HEK293 (cell line): ENCODE data around the gene PRMT7.

Experiments used
- CTCF ChIA-PET: fragments of 350-600 bp; formaldehyde crosslinking; extraction: SDS; loops from one replicate; lab custom pipeline; 2021; ENCODE audit warnings: antibody characterized with exemption; lab: Yijun Ruan, JAX
- POLR2A ChIA-PET: fragments of 300-600 bp; formaldehyde crosslinking; extraction: SDS; loops from one replicate; lab custom pipeline; 2020; ENCODE audit warnings: antibody characterized with exemption, inconsistent platforms; lab: Yijun Ruan, JAX
- H3K27ac ChIP-seq: fragments of 200-500 bp; sonication (Bioruptor generic); 2 replicates; pipeline ENCODE4 v1.5.1; 2014; ENCODE audit warnings: low read depth, low read length, control low read depth, inconsistent platforms; ENCODE audit errors: extremely low read depth
- H3K36me3 ChIP-seq, 2 experiments: fragments of 200-500 bp in 1 of 2; sonication (Bioruptor generic) in 1 of 2; 1 replicate in 1 of 2; 2 replicates in 1 of 2; pipeline ENCODE4 v1.5.1; 2014 to 2017; ENCODE audit warnings: inconsistent platforms in 2 of 2, low read length in 2 of 2; ENCODE audit not compliant: control insufficient read depth in 2 of 2, insufficient read depth in 1 of 2
- H3K4me1 ChIP-seq: fragments of 200-500 bp; sonication (Bioruptor generic); 2 replicates; pipeline ENCODE4 v1.5.1; 2014; ENCODE audit warnings: mild to moderate bottlenecking, low read length, inconsistent platforms; ENCODE audit not compliant: control insufficient read depth, insufficient read depth
- H3K4me3 ChIP-seq: 2 replicates; pipeline ENCODE4 v1.5.1; 2011; ENCODE audit warnings: low read depth, mild to moderate bottlenecking, control low read depth, low read length, moderate library complexity
- H3K9me3 ChIP-seq: fragments of 200-500 bp; sonication (Bioruptor generic); 2 replicates; pipeline ENCODE4 v1.5.1; 2014; ENCODE audit warnings: low read depth, low read length, inconsistent platforms; ENCODE audit not compliant: control insufficient read depth, insufficient read depth
- EGR2 ChIP-seq: fragments of 450-650 bp; formaldehyde crosslinking; IDR thresholded peaks from 2 replicates; pipeline ENCODE4 v1.5.1; 2016; ENCODE audit warnings: low read depth, missing biosample characterization, missing genetic modification characterization
- GLIS2 ChIP-seq: fragments of 450-650 bp; formaldehyde crosslinking; IDR thresholded peaks from 2 replicates; pipeline ENCODE4 v1.5.1; 2016; ENCODE audit warnings: missing biosample characterization, missing genetic modification characterization
- KLF10 ChIP-seq: fragments of 450-650 bp; IDR thresholded peaks from 2 replicates; pipeline ENCODE4 v1.5.1; 2018; ENCODE audit warnings: missing biosample characterization, mild to moderate bottlenecking, missing genetic modification characterization
- KLF7 ChIP-seq: fragments of 450-650 bp; formaldehyde crosslinking; IDR thresholded peaks from 2 replicates; pipeline ENCODE4 v1.5.1; 2016; ENCODE audit warnings: missing biosample characterization, missing genetic modification characterization, borderline replicate concordance
- MYNN ChIP-seq: fragments of 450-650 bp; formaldehyde crosslinking; IDR thresholded peaks from 2 replicates; pipeline ENCODE4 v1.5.1; 2016; ENCODE audit warnings: missing biosample characterization, missing genetic modification characterization, borderline replicate concordance
- OVOL3 ChIP-seq: fragments of 450-650 bp; formaldehyde crosslinking; IDR thresholded peaks from 2 replicates; pipeline ENCODE4 v1.5.1; 2016; ENCODE audit warnings: missing biosample characterization, missing genetic modification characterization
- SP2 ChIP-seq: fragments of 450-650 bp; formaldehyde crosslinking; IDR thresholded peaks from 2 replicates; pipeline ENCODE4 v1.5.1; 2016; ENCODE audit warnings: missing biosample characterization, missing genetic modification characterization
- SP7 ChIP-seq: fragments of 450-650 bp; formaldehyde crosslinking; IDR thresholded peaks from 2 replicates; pipeline ENCODE4 v1.5.1; 2016; ENCODE audit warnings: missing biosample characterization, missing genetic modification characterization
- ZBTB20 ChIP-seq: fragments of 450-650 bp; formaldehyde crosslinking; IDR thresholded peaks from 2 replicates; pipeline ENCODE4 v1.5.1; 2016; ENCODE audit warnings: missing biosample characterization, missing genetic modification characterization
- ZBTB8A ChIP-seq: fragments of 450-650 bp; formaldehyde crosslinking; IDR thresholded peaks from 2 replicates; pipeline ENCODE4 v1.5.1; 2016; ENCODE audit warnings: missing biosample characterization, missing genetic modification characterization
- ZNF2 ChIP-seq: fragments of 450-650 bp; formaldehyde crosslinking; IDR thresholded peaks from 2 replicates; pipeline ENCODE4 v1.5.1; 2016; ENCODE audit warnings: missing biosample characterization, missing genetic modification characterization
- ZNF266 ChIP-seq: fragments of 450-650 bp; formaldehyde crosslinking; IDR thresholded peaks from 2 replicates; pipeline ENCODE4 v1.5.1; 2016; ENCODE audit warnings: missing biosample characterization, missing genetic modification characterization, low read depth
- ZNF394 ChIP-seq: fragments of 450-650 bp; formaldehyde crosslinking; IDR thresholded peaks from 2 replicates; pipeline ENCODE4 v1.5.1; 2016; ENCODE audit warnings: missing biosample characterization, missing genetic modification characterization, mild to moderate bottlenecking, moderate library complexity, borderline replicate concordance
- ZNF501 ChIP-seq: fragments of 450-650 bp; formaldehyde crosslinking; IDR thresholded peaks from 2 replicates; pipeline ENCODE4 v1.5.1; 2016; ENCODE audit warnings: missing biosample characterization, missing genetic modification characterization
- ZNF571 ChIP-seq: fragments of 450-650 bp; formaldehyde crosslinking; IDR thresholded peaks from 2 replicates; pipeline ENCODE4 v1.5.0; 2017; ENCODE audit warnings: missing biosample characterization, missing genetic modification characterization
- ZNF670 ChIP-seq: fragments of 450-650 bp; formaldehyde crosslinking; IDR thresholded peaks from 2 replicates; pipeline ENCODE4 v1.5.1; 2016; ENCODE audit warnings: missing biosample characterization, missing genetic modification characterization, low read depth
- ZNF76 ChIP-seq: fragments of 450-650 bp; formaldehyde crosslinking; IDR thresholded peaks from 2 replicates; pipeline ENCODE4; 2016; ENCODE audit warnings: low read depth, missing biosample characterization, missing genetic modification characterization, borderline replicate concordance
- TF ChIP-seq, protein P1 (sequence below): fragments of 450-650 bp; formaldehyde crosslinking; IDR thresholded peaks from 2 replicates; pipeline ENCODE4 v1.5.1; 2016; ENCODE audit warnings: missing biosample characterization, missing genetic modification characterization
- TF ChIP-seq, protein P2 (sequence below): fragments of 450-650 bp; formaldehyde crosslinking; IDR thresholded peaks from 2 replicates; pipeline ENCODE4 v1.5.1; 2016; ENCODE audit warnings: missing biosample characterization, missing genetic modification characterization
- TF ChIP-seq, protein P3 (sequence below): fragments of 450-650 bp; formaldehyde crosslinking; IDR thresholded peaks from 2 replicates; pipeline ENCODE4 v1.5.1; 2017; ENCODE audit warnings: missing biosample characterization, missing genetic modification characterization
- TF ChIP-seq, protein P4 (sequence below): fragments of 450-650 bp; formaldehyde crosslinking; IDR thresholded peaks from 2 replicates; pipeline ENCODE4 v1.5.1; 2016; ENCODE audit warnings: missing biosample characterization, missing genetic modification characterization
- TF ChIP-seq, protein P5 (sequence below): fragments of 450-650 bp; formaldehyde crosslinking; IDR thresholded peaks from 2 replicates; pipeline ENCODE4 v1.5.1; 2017; ENCODE audit warnings: missing biosample characterization, mild to moderate bottlenecking, missing genetic modification characterization, moderate library complexity

Gene PRMT7, protein sequence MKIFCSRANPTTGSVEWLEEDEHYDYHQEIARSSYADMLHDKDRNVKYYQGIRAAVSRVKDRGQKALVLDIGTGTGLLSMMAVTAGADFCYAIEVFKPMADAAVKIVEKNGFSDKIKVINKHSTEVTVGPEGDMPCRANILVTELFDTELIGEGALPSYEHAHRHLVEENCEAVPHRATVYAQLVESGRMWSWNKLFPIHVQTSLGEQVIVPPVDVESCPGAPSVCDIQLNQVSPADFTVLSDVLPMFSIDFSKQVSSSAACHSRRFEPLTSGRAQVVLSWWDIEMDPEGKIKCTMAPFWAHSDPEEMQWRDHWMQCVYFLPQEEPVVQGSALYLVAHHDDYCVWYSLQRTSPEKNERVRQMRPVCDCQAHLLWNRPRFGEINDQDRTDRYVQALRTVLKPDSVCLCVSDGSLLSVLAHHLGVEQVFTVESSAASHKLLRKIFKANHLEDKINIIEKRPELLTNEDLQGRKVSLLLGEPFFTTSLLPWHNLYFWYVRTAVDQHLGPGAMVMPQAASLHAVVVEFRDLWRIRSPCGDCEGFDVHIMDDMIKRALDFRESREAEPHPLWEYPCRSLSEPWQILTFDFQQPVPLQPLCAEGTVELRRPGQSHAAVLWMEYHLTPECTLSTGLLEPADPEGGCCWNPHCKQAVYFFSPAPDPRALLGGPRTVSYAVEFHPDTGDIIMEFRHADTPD

DNA sequence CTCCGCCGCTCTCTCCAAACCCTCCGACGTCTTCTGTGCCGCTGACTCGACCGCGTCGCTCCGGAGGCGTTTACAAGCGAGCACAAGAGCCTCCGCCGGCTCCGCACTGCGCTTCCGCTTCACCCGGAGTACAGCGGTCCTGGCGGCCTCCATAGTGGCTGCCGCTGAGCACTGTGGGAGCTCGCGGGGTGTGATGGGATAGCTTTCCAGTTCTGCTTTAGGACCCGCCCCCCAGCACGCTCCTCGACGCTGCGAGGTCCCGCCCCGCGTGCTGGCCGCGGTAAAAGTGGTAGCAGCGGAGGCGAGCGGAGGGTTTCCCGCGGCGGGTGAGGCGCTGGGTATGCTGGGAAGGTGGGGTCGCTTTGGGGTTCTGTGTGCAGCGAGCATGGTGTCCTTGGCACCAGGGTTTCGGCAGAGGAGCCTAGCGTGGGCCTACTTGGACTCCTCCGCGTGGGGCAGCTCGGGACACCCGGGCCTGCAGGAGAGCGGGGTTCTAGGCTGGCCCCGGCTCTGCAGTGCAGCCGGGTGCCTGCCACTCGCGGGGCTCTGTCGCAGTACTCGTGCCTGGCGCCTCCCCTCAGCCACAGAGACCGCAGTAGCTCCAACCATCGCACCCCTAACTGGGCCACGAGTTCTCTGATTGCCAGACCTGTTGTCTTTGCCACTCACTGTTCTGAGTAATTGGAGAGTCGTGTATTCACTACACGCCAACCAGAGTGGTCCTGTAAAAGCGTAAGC is at the start of gene PRMT7, which contains the start of gene SLC7A6OS:
Gene PRMT7, plus strand, starts transcription at position 246 of the 738 bp plus-strand sequence. CDS start 4,961 bp downstream, outside the sequence.
Gene SLC7A6OS, minus strand, starts transcription at position 173 of the 738 bp plus-strand sequence. Its CDS starts 20 bp downstream, at position 153.
- Histone ChIP-seq H3K36me3 (peaks cover 27 to 55% of the 10 kb centered on the region in 2 experiments), H3K4me3 (peak within 1 kb of the TSS; percentile 85), H3K4me1 (no peaks in the 10 kb centered on the region), H3K27ac (peak within 1 kb of the TSS; percentile 72), H3K9me3 (no peaks in the 10 kb centered on the region)
- POLR2A ChIA-PET: interaction anchor here (0.5 to 2.6 kb wide), 27 partner anchors 8 to 717 kb away, joined by 3 to 40 read pairs (median 5); partner anchors contain the start of genes ESRP2, NFATC3, PLA2G15 and SLC7A6
- CTCF ChIA-PET: interaction anchor here (0.7 to 2.3 kb wide), 6 partner anchors 14 to 94 kb away, joined by 3 to 28 read pairs (median 4); no protein-coding TSS in a partner anchor
- TF ChIP-seq GLIS2 (tag by site-specific recombination) (peak; percentile 88), ZNF76 (tag by site-specific recombination) (peak; percentile 98), ZBTB8A (tag by site-specific recombination) (no peak), KLF7 (tag by site-specific recombination) (peak; percentile 30; the same call in 1 of the 2 replicates), SP7 (tag by site-specific recombination) (peak; percentile 59; the same call in 1 of the 2 replicates), ZNF2 (0 out of 2 replicates have a peak, but pooled peaks have one; percentile 70), SP2 (peak; percentile 80), ZNF571 (tag by site-specific recombination) (no peak), OVOL3 (tag by site-specific recombination) (no peak), ZNF394 (tag by site-specific recombination) (no peak; the same call in 1 of the 2 replicates), MYNN (no peak), ZNF501 (tag by site-specific recombination) (peak; percentile 76), ZNF670 (tag by site-specific recombination) (no peak), ZNF266 (tag by site-specific recombination) (no peak), EGR2 (tag by site-specific recombination) (peak; percentile 49), ZBTB20 (tag by site-specific recombination) (peak; percentile 94), KLF10 (peak; percentile 34; the same call in 1 of the 2 replicates)
- TF ChIP-seq, protein P1, sequence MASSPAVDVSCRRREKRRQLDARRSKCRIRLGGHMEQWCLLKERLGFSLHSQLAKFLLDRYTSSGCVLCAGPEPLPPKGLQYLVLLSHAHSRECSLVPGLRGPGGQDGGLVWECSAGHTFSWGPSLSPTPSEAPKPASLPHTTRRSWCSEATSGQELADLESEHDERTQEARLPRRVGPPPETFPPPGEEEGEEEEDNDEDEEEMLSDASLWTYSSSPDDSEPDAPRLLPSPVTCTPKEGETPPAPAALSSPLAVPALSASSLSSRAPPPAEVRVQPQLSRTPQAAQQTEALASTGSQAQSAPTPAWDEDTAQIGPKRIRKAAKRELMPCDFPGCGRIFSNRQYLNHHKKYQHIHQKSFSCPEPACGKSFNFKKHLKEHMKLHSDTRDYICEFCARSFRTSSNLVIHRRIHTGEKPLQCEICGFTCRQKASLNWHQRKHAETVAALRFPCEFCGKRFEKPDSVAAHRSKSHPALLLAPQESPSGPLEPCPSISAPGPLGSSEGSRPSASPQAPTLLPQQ (tag by site-specific recombination): peak; percentile 84; the same call in 1 of the 2 replicates
- TF ChIP-seq, protein P2, sequence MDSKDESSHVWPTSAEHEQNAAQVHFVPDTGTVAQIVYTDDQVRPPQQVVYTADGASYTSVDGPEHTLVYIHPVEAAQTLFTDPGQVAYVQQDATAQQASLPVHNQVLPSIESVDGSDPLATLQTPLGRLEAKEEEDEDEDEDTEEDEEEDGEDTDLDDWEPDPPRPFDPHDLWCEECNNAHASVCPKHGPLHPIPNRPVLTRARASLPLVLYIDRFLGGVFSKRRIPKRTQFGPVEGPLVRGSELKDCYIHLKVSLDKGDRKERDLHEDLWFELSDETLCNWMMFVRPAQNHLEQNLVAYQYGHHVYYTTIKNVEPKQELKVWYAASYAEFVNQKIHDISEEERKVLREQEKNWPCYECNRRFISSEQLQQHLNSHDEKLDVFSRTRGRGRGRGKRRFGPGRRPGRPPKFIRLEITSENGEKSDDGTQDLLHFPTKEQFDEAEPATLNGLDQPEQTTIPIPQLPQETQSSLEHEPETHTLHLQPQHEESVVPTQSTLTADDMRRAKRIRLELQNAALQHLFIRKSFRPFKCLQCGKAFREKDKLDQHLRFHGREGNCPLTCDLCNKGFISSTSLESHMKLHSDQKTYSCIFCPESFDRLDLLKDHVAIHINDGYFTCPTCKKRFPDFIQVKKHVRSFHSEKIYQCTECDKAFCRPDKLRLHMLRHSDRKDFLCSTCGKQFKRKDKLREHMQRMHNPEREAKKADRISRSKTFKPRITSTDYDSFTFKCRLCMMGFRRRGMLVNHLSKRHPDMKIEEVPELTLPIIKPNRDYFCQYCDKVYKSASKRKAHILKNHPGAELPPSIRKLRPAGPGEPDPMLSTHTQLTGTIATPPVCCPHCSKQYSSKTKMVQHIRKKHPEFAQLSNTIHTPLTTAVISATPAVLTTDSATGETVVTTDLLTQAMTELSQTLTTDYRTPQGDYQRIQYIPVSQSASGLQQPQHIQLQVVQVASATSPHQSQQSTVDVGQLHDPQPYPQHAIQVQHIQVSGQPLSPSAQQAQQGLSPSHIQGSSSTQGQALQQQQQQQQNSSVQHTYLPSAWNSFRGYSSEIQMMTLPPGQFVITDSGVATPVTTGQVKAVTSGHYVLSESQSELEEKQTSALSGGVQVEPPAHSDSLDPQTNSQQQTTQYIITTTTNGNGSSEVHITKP (tag by site-specific recombination): peak; percentile 81
- TF ChIP-seq, protein P3, sequence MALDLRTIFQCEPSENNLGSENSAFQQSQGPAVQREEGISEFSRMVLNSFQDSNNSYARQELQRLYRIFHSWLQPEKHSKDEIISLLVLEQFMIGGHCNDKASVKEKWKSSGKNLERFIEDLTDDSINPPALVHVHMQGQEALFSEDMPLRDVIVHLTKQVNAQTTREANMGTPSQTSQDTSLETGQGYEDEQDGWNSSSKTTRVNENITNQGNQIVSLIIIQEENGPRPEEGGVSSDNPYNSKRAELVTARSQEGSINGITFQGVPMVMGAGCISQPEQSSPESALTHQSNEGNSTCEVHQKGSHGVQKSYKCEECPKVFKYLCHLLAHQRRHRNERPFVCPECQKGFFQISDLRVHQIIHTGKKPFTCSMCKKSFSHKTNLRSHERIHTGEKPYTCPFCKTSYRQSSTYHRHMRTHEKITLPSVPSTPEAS (tag by site-specific recombination): no peak
- TF ChIP-seq, protein P4, sequence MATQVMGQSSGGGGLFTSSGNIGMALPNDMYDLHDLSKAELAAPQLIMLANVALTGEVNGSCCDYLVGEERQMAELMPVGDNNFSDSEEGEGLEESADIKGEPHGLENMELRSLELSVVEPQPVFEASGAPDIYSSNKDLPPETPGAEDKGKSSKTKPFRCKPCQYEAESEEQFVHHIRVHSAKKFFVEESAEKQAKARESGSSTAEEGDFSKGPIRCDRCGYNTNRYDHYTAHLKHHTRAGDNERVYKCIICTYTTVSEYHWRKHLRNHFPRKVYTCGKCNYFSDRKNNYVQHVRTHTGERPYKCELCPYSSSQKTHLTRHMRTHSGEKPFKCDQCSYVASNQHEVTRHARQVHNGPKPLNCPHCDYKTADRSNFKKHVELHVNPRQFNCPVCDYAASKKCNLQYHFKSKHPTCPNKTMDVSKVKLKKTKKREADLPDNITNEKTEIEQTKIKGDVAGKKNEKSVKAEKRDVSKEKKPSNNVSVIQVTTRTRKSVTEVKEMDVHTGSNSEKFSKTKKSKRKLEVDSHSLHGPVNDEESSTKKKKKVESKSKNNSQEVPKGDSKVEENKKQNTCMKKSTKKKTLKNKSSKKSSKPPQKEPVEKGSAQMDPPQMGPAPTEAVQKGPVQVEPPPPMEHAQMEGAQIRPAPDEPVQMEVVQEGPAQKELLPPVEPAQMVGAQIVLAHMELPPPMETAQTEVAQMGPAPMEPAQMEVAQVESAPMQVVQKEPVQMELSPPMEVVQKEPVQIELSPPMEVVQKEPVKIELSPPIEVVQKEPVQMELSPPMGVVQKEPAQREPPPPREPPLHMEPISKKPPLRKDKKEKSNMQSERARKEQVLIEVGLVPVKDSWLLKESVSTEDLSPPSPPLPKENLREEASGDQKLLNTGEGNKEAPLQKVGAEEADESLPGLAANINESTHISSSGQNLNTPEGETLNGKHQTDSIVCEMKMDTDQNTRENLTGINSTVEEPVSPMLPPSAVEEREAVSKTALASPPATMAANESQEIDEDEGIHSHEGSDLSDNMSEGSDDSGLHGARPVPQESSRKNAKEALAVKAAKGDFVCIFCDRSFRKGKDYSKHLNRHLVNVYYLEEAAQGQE (tag by site-specific recombination): no peak
- TF ChIP-seq, protein P5, sequence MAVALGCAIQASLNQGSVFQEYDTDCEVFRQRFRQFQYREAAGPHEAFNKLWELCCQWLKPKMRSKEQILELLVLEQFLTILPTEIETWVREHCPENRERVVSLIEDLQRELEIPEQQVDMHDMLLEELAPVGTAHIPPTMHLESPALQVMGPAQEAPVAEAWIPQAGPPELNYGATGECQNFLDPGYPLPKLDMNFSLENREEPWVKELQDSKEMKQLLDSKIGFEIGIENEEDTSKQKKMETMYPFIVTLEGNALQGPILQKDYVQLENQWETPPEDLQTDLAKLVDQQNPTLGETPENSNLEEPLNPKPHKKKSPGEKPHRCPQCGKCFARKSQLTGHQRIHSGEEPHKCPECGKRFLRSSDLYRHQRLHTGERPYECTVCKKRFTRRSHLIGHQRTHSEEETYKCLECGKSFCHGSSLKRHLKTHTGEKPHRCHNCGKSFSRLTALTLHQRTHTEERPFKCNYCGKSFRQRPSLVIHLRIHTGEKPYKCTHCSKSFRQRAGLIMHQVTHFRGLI: peak; percentile 89
